Cardiac muscle cell (in vitro differentiated cells and primary cell): ENCODE measurements around the gene PLD5. TPM values are rescaled to one million over a fixed set of nuclear protein-coding genes. Genes with fewer than 3 reads are reported as not detected.

Experiments
- DNase-seq, 2 donors: peaks; one replicate each; pipeline versions ENCODE4 v3.0.0 to v3.0.0-alpha.2; 2010 to 2017; ENCODE audit warnings: low read depth in 1 of 2, low spot score in 1 of 2
- H3K27ac ChIP-seq: fragments of 200-600 bp; sonication (generic); 2 replicates; pipeline ENCODE4 v1.5.1; 2016
- H3K27me3 ChIP-seq: fragments of 200-600 bp; sonication (generic); 2 replicates; pipeline ENCODE4 v1.6.0; 2016; ENCODE audit warnings: control low read depth
- H3K36me3 ChIP-seq: fragments of 200-600 bp; sonication (generic); 2 replicates; pipeline ENCODE4 v1.5.1; 2016; ENCODE audit warnings: control low read depth
- H3K4me1 ChIP-seq: fragments of 200-600 bp; sonication (generic); 2 replicates; pipeline ENCODE4 v1.8.1; 2017; ENCODE audit warnings: low read depth, mild to moderate bottlenecking, mixed run types
- H3K4me3 ChIP-seq: fragments of 200-600 bp; sonication (generic); 2 replicates; pipeline ENCODE4 v1.5.1; 2016; ENCODE audit warnings: mild to moderate bottlenecking
- H3K9me3 ChIP-seq: fragments of 200-600 bp; sonication (generic); 2 replicates; pipeline ENCODE4 v1.5.1; 2017; ENCODE audit warnings: low read depth, mild to moderate bottlenecking, control low read depth
- CTCF ChIP-seq: IDR thresholded peaks from 2 replicates; pipeline ENCODE4 v1.5.1; 2012; ENCODE audit warnings: low read depth, mild to moderate bottlenecking, low read length
- polyA plus RNA-seq: library from polyadenylated mRNA; unstranded; fragments of >200 nt; fragmentation: Nextera tagmentation; extraction: Ambion mirVana; gene quantifications from 2 replicates; pipeline ENCODE4 v1.2.1, GENCODE V29; 2016
- total RNA-seq: library from RNA; depleted of rRNA; stranded (reverse); fragments of >200 nt; gene quantifications from 2 replicates; pipeline ENCODE4 v1.2.3, GENCODE V29; 2016

The PLD5 gene
- total and polyA plus RNA-seq, 2 experiments from 2014 or later = 0.03 to 0.06 TPM

- TF ChIP-seq CTCF = no peak
- peaks cover 5% of the 10 kb centered on the region for H3K4me1 ChIP-seq
Measured at GRCh38 chr1:242178924-242179708, 345.4 kb downstream of the PLD5 start.

GRCh38 chr1:242178436-242178835, 346.1 kb downstream of the PLD5 start:
- H3K9me3 ChIP-seq = no peaks in the 10 kb centered on the region
- H3K36me3 ChIP-seq = no peaks in the 10 kb centered on the region
- H3K4me3 ChIP-seq = no peak overlapping the region
- TF ChIP-seq CTCF = no peak
- DNase-seq = no peak
- H3K27me3 ChIP-seq = no peaks in the 10 kb centered on the region
- H3K27ac ChIP-seq = no peak overlapping the region
- H3K4me1 ChIP-seq = peaks cover 5% of the 10 kb centered on the region

More at GRCh38 chr1:242178924-242179708, 345.4 kb downstream of the PLD5 start:
- H3K36me3 ChIP-seq = no peaks in the 10 kb centered on the region
- H3K27me3 ChIP-seq = no peaks in the 10 kb centered on the region
- H3K27ac ChIP-seq = no peak overlapping the region
- H3K4me3 ChIP-seq = no peak overlapping the region
- DNase-seq = no peak
- H3K9me3 ChIP-seq = no peaks in the 10 kb centered on the region

GRCh38 chr1:242162140-242162539, 362.4 kb downstream of the PLD5 start:
- no peaks in the 10 kb centered on the region for H3K36me3 ChIP-seq
- H3K4me3 ChIP-seq = no peak overlapping the region
- DNase-seq = no peak
- no peaks in the 10 kb centered on the region for H3K4me1 ChIP-seq
- H3K27me3 ChIP-seq = no peaks in the 10 kb centered on the region
- no peak overlapping the region for H3K27ac ChIP-seq
- peaks cover 2% of the 10 kb centered on the region for H3K9me3 ChIP-seq
- no peak for TF ChIP-seq CTCF

GRCh38 chr1:242147096-242147976, 377.2 kb downstream of the PLD5 start:
- H3K9me3 ChIP-seq = no peaks in the 10 kb centered on the region
- H3K36me3 ChIP-seq = no peaks in the 10 kb centered on the region
- no peak overlapping the region for H3K27ac ChIP-seq
- no peaks in the 10 kb centered on the region for H3K27me3 ChIP-seq
- H3K4me3 ChIP-seq = no peak overlapping the region
- DNase-seq = no peak
- TF ChIP-seq CTCF = no peak
- no peaks in the 10 kb centered on the region for H3K4me1 ChIP-seq

GRCh38 chr1:242146652-242147051, 377.8 kb downstream of the PLD5 start:
- H3K36me3 ChIP-seq = no peaks in the 10 kb centered on the region
- no peak overlapping the region for H3K27ac ChIP-seq
- H3K27me3 ChIP-seq = no peaks in the 10 kb centered on the region
- no peak for DNase-seq
- no peak overlapping the region for H3K4me3 ChIP-seq
- no peaks in the 10 kb centered on the region for H3K9me3 ChIP-seq
- no peaks in the 10 kb centered on the region for H3K4me1 ChIP-seq
- TF ChIP-seq CTCF = no peak
